DMS53 treated with DMSO at 0.1 percent for 48 hours (cell line): ENCODE data around the gene MICAL2.

Experiments
- DNase-seq: peaks from one replicate; lab custom pipeline; 2025; ENCODE audit not compliant: unreplicated experiment; lab: John Stamatoyannopoulos, UW

MICAL2 gene

GRCh38 chr11:12075822-12076821 is 34.3 kb upstream of the MICAL2 start:
- no peak for DNase-seq

- DNase-seq = no peak
Observed at GRCh38 chr11:12076840-12077534, 33.4 kb upstream of the MICAL2 start.

- no peak for DNase-seq
Observed at GRCh38 chr11:12077535-12078280, 32.7 kb upstream of the MICAL2 start.

- DNase-seq = no peak
Observed at GRCh38 chr11:12079726-12080556, 30.4 kb upstream of the MICAL2 start.

GRCh38 chr11:12083380-12083779 is 27.0 kb upstream of the MICAL2 start:
- no peak for DNase-seq

- DNase-seq = no peak
Observed at GRCh38 chr11:12084256-12084655, 26.1 kb upstream of the MICAL2 start.

- no peak for DNase-seq
Observed at GRCh38 chr11:12085371-12086251, 24.8 kb upstream of the MICAL2 start.

GRCh38 chr11:12086271-12087074 is 23.9 kb upstream of the MICAL2 start:
- peak; percentile 17 for DNase-seq

GRCh38 chr11:12087075-12088004 is 23.1 kb upstream of the MICAL2 start:
- no peak for DNase-seq

- no peak for DNase-seq
Observed at GRCh38 chr11:12088047-12088481, 22.3 kb upstream of the MICAL2 start.

- DNase-seq = no peak
Observed at GRCh38 chr11:12088531-12088930, 21.9 kb upstream of the MICAL2 start.

GRCh38 chr11:12089041-12089440 is 21.3 kb upstream of the MICAL2 start:
- no peak for DNase-seq

GRCh38 chr11:12089473-12089872 is 20.9 kb upstream of the MICAL2 start:
- no peak for DNase-seq

- no peak for DNase-seq
Observed at GRCh38 chr11:12090061-12090591, 20.3 kb upstream of the MICAL2 start.

- peak; percentile 17 for DNase-seq
Observed at GRCh38 chr11:12090761-12091258, 19.6 kb upstream of the MICAL2 start.

GRCh38 chr11:12091956-12092558 is 18.3 kb upstream of the MICAL2 start:
- no peak for DNase-seq

GRCh38 chr11:12092714-12093113 is 17.7 kb upstream of the MICAL2 start:
- no peak for DNase-seq
